Activated CD4-positive, alpha-beta T cell treated with anti-CD3 and anti-CD28 coated beads, Interleukin-10, Interleukin-2, amounts not matched to agents 100 ng/mL and 50 ng/mL, durations not matched to agents 16 hours and 8 hours (primary cell): Measurements from ENCODE around the gene NCEH1.
"Not testable (repeated sequence)": the region's sequence is repeated elsewhere in the genome, so short reads cannot be mapped to it uniquely, and the experiment has no call there.

Experiments used
- DNase-seq: peaks from one replicate; pipeline ENCODE4 v3.0.0-alpha.2; 2020

Gene NCEH1

DNA sequence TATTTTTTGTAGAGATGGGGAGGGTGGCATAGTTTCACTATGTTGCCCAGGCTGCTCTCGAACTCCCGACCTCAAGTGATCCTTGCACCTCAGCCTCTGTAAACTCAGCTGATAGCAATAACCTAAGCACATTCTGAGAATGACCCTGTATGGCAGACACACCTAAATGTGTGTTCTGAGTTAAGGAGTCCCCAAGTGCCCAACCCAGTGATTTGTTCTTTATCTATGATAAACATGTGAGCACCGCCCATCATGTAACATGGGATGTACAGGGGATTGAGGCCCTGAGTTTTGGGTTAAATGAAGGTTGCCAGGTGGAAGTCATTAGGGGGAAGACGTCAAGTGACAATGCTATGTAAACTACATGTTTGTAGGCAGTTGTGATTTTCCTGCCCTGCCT is 5.7 kb downstream of the NCEH1 start:
- DNase-seq: no peak

DNA sequence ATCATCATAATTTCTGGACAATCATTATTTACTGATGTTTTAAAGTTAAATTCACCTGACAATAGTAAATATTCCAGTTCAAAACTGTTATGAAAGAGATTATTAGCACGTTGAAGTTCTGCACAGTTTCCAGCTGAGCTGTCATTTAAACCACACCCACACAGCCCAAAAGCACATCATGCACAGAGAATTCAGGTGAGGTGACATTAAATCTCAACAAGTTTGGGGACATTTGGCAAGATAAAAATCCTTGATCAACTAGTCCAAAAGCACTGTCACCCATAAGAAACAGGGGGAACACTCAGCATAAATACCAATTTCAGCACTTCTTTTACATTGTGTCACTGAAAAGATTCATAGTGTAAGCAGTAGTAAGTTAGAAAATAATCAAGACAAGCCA is 6.9 kb downstream of the NCEH1 start:
- DNase-seq: no peak

DNA sequence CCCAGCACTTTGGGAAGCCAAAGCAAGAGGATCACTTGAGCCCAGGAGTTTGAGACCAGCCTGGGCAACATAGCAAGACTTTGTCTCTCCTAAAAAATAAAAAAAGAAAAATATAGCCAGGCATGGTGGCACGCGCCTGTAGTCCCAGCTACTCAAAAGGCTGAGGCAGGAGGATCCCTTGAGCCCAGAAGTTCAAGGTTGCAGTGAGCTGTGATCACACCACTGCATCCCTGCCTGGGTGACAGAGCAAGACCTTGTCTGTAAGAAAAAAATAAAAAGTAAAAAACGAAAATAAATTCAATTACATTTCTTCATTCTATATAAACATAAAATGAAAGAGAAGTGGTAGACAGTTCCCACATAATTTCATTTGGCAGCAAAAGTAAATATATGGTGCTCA is 8.1 kb downstream of the NCEH1 start:
- DNase-seq: not testable (repeated sequence)

DNA sequence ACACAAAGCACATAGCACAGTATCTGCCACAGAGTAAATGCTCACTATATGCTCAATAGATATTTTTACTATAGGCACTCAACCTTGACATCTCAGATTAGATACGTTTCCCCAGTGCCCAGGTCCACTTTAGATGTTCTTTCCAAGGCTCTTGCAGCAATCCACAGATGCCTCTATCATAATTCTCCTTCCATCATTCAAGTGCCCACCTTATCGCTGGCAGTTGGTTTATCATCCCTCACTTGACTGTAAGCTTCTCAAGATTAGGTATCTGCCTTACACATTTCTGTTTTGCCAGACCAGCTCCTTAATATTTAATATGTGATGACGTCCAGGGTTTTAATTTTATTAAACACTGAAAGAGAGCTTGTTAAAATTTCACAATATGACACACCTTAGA is 8.6 kb downstream of the NCEH1 start:
- no peak for DNase-seq

DNA sequence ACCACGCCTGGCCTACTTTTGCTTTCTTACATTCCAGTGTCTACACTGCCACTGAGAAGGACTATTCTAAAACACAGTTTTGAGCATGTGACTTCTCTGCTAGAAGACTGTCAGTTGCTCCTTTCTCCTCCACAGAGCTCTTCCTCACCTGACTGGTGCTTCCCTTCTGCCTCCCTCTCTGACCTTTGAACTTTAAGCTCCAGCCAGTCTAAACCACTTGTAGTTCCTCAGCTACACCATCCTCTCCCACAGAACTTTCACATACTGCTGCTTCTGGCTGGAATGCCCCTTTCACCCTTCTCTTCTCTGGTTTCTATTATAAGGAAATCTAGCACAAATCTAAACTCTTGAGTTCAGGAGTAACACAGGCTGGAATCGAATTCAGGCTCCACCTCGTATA is 9.1 kb downstream of the NCEH1 start:
- no peak for DNase-seq

DNA sequence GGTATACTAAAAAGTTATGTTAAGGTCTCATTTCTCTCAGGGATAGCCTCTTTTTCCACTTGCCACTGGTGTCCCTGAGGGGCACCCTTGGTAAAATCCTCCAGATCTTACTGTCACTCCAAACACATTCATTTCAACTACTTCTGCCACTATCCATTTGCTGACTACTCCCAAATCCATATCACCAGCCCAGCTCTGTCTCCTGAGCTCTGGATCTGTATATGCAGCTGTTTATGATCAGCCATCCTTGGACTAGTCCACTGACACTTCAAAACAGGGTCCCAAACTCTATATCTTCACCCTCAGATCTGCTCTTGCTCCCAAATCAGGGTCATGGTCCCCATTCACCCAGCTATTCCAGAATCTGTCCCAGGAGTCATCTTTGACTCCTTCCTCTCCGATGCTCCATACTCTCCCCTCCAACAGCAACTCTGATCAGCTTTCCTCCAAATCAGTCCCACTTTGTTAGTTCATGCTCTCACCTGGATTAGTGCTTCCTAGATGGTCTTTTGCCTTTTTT is 9.9 kb downstream of the NCEH1 start:
- no peak for DNase-seq

DNA sequence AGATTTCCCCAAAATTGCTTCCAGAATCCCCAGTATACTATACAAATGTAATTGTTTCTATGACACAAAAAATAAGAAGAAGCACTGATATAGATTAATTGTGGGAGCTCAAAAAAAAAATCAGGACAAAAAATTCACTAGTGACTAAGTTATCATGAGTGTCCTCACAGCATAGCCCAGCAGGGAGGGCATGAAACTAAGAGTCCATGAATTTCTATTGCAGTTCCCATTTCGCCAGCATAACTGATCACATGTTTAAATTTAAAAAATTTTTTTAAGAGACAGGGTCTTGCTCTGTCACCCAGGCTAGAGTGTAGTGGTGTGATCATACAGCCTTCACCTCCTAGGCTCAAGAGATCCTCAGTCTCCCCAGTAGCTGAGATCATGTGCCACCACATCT is 10.6 kb downstream of the NCEH1 start:
- DNase-seq: no peak

DNA sequence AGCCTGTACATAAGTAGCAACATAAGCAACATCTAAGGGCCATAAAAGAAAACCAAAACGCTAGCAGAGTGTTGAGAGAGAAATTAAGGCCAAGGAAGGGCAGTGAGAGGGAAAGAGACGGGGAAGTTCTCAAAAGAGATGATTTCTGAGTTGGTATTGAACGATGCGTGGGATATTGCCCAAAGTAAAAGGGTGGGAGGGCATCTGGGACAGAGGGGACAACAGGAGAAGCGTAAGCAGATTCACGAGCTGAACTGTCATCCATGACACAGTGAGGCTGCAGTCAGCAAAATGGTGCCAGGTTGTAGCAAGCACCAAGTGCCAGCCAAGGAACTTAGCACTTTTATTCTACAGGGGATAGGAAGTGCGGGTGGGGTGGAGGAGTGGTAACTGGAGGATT is 11.8 kb downstream of the NCEH1 start:
- no peak for DNase-seq

DNA sequence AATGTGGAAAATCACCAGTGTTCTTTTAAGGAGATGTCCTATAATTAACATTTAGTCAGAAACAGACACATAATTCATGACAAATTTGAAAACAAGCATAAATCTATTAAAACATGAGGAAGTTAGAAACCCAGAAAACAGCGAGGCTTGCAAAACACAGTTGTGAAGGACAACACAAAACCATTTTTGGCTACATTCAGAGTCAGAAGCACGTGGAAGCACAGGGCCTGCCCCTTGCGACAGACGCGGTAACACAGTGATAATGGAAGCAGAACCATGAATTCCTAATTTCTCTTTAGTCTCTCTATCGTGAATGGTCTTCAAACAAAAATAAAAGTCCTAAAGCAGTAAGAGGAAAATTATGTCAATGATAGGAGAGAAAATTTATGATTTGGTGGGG is 12.2 kb downstream of the NCEH1 start:
- DNase-seq: no peak

DNA sequence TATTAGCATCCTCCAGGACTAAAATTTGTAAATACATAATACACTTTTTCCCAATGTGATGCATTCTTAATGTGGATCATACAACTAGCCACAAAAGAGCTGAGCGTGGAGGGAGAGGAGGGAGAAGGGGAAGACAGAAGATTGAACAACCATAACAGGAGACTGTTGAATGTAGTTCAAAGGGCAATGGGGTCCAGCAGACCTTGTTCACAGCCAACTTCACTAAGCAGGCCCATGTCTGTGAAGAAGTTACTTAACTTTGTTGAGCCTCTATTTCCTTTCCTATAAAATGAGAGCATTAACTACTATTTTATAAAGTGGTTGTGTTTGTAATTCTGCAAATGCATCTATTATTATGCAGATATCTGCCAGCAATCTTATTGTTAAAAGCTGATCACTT is 13.3 kb downstream of the NCEH1 start:
- no peak for DNase-seq

DNA sequence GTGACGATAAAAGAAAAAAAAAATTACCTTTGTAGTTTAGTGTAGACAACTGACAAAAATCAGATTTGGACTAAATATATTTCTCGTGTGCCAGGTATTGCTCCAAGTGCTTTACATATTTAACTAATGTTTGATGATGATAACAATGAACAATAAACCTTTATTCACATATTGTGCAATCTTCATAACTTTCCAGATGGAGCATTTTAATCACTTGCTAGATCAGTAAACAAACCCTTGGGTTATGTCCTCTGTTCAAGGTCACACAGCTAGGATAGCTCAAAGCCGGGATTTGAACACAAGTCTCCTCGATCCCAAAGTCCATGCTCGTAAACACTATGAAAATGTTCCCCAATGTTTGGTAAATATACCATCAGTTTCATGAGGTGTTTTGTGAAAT is 14.5 kb downstream of the NCEH1 start:
- DNase-seq: no peak

DNA sequence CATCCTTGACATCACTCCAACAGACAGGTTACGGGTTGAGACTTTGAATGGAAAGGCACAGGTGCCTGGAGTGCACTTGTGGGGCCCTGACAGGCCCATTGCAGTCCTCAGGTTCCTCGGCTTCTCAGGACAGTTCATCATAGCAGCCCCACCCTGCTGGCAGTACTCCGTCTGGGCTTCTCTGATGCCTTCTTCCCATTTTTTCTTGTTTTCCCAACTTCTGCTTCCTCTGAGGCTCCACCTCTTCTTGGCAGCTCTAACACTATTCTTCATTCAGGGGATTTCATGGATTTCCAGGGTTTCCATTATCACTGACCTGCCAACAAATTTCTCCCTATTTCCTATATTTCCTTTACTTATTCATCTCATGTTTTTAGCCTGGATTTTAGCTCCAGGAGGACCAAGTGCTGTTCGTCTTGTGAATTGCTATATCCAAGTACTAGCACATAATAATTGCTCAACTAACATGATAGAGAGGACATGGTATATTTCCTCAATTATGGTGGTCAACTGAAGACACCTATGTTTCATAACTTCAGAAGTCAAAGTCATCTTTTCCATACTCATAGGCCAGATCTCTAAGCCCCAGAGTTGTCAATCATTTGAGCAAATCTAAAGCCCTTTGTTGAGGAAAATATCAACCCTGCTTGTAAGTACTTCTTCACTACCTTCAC is 16.2 kb downstream of the NCEH1 start:
- DNase-seq: no peak

DNA sequence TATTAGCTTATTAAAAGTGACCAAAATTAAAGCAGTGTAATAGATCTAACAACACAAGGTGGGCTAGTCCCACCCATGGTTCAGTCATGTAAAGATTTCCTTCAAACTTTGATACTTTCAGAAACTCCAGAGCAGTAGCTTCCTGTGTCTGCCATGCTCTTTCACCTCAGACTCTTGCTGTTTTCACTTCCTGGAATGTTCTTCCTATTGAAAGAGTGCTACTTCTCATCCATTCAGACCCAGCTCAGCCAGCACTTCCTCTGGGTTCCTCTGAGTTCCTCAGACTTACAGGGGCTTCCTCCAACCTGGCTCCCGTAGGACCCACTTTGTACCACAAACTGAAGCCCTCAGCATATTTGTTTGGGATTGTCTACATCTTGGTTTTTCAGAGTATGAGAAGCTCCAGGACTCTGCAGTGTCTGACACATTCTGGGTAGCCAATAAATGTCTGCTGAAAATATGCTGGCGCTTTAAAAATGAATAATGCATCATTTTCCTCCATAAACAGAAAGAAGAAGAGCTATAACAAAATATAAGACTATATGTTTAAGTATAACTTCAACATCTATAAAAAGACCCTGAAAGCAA is 18.0 kb downstream of the NCEH1 start:
- no peak for DNase-seq

DNA sequence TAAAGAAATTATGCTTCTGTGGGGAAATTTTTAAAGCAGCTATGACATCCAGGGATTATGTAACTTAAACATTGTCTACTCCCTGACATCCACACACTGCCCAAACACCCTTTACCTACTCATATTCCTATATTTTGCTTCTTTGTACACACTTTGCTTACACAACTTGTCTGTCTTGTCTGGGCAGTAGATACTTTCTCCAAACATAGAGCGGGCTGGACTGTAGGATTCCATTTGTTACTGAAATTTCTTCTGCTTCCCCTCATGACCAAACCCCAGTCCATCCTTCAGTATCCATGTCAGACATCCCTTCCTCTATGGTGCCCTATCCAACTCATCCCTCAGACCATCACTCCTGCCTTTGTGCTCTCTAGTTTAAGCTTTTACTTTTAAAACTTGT is 19.9 kb downstream of the NCEH1 start:
- DNase-seq: no peak

DNA sequence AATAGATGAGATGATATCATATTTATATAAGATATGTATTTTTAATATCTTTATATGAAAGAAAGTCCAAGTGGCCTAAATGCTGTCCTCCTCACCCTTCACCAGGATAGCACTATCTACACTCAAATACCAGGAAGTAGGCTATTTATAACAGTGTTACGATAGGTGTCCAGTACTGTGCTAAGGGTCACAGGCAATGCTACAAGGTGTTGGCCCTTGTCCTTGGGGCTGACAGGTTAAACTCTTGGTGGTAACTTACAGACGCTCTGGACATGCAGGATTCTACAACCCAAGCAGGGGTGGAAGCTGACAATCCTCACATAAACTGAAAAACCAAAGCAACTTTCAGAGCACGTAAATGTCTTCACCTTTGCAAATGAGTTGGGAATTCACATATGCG is 22.3 kb downstream of the NCEH1 start:
- no peak for DNase-seq

DNA sequence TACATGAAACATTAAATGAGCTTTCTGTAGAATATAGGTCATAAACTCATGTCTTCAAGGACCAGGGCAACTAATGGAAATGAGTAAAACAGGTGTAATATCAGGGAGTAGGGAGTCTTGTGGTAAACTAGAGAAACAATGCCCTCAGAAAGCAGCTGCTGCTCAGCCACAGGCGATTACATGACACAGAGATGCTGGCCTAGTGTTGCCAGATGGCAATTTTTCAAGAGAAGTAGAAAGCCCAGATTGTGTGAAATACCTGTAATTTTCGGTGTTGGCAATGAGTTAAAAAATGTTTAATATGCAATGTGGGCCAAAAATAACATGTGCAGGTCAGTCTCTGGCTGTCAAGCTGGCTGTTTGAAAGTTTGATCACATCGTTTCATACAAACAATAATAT is 23.4 kb downstream of the NCEH1 start:
- DNase-seq: no peak

DNA sequence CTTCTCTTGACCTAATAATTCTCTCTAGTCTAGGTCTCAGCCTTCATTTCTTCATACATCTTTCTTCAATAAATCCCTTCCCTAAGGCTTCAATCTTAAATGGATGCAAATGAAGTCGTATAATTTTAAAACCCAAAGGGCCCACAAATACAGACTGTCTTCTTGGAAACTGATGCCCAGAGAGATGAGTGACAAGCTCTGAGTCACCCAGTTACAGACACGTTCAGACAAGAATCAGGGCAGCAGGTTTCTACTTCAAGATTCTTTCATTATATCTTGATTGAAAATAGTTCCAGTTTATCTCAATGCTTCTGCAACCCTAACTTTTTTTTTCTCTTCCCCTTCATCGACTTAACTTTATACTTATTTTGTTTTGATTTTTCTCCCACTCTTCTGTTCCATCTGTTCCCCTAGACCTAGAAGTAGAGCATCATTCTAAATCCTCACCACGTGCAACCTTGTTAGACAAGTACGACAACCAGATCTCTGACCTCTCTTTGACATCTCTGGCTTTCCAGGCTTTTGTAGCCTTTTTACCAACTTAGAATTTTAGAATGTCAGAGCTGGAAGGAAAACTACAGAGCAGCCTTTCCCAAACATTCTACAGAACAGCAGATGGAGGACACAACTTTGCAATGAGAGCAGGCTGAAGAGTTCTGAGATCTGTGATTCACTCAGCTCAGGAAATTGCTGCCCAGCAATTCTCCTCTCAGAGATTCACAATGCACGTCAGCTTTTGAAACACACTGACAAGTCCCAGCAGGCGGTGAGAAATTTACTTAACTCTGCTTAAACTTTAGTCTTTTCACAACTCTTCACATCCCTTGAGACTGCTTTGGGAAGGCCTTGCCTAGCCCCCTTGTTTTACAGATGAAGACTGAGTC is 25.3 kb downstream of the NCEH1 start:
- peak; percentile 48 for DNase-seq

DNA sequence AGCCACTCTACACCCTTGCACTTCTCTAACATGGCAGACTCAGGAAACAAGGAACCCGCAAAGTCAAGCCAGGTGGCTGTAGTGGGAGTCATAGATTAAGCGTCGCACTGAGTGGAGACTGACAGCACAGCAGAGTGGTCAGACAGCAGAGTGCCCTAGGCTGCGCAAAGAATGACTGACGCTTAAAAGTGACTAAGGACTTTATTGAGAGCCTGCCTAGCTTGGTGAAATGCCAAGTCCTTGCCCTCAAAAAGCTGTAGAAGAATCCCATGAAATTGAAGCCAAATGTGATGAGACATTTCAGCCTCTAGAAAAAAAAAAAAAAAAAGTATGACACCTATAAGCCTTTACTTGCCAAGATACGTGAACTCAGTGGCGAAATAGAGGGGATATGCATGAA is 30.2 kb downstream of the NCEH1 start:
- DNase-seq: no peak

DNA sequence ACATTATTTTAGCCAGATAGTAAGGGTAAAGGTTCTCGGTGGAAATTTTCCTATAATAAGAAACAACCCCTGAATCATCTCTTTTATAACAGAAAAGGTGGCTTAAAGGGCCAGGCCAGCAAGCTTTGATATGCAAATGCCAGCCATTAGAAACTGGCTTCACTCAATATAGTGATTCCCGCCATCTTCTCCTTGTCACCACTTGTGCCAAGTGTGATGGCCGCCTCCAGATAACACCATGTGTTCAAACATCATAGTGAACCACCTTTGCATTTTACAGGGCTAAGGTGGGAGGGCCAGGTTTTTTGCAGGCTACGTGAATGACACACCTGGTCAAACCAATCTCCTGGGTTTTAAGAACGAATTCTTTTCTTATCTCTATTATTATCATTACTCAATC is 31.3 kb downstream of the NCEH1 start:
- no peak for DNase-seq

DNA sequence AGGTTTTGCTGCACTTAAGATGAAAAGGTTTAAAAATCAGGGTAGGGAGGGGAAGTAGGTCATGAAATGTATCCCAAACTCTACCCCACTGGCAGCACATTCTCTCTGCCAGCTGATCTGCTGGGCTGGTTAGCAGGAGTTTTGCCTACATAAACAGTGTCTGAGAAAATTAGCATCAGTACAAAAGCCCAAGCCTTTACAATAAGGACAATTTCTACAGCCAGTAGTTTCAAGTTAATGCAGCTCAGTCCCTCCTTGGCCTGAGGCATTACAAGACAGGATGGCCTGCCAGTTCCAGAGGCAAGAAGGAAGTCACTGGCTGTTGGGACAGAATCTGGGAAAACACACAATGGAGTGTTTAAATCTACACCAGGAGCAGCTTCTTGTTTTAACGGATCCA is 32.8 kb downstream of the NCEH1 start:
- DNase-seq: no peak

DNA sequence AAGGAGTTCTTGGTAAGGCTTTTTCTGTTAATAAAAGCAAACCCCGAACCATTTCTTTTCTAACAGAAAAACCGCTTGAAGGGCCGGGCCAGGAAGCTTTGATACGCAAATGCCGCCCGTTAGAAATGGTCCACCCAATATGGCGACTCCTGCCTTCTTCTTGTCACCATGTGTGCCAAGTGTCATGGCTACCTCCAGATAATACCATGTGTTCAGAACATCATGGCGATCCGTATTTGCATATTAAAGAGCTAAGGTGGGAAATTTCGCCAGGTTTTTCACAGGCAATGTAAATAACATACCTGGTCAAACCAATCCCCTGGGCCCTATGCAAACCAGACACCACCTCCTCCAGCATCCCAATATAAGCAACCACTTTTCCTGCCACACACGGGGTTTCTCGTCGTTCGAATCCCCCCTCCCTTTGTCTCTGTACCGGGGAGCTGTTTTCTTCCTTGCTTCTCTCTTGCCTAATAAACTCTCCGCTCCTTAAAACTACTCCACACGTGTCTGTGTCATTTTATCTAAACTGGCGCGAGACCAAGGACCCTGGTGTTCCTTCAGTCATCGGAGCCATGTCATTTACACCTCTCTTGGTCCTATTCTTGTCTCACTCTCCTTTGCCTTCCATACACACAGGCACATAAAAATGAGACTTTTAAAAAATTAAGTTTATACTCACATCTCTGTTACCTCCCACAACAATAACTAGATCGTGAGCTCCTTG is 34.5 kb downstream of the NCEH1 start:
- DNase-seq: no peak

DNA sequence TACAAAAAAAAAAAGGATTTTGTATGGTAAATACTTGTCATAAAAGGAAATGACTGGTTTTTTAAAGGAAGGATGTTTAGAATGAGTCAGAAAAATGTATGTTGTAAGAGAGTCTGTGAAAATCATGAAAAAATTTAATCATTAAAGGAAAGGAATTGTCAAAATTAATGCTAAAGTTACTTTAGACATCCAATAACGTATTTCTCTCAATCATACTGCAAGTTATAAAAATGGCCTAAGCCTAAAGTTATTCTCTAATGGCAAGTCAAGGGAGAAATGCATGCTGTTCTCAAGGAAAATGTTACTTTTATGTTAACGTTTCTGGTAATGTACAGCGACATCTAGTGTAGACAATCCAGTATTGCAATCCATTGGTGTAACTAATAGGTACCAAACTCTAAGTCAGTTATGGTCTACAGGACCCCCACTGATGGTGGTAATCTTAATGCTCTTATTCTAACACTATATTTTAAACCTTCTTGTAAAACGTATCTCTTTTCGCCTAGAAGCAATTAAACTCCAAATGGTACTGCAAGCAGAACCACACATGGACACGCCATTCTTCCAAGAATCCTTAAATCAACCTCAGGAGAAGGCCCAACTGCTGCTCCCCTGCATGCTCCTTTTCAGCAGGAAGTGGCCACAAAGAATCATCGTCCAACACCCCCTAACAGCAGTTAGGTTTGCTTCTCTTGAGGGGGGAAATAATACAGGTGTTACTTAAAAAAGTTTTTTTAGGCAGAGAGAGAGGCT is 35.2 kb downstream of the NCEH1 start:
- peak; percentile 61 for DNase-seq
